Neuronal stem cell (in vitro differentiated cells): ENCODE data around the gene NHLH2.

Experiments used
- DNase-seq: peaks from one replicate; pipeline ENCODE4 v3.0.0-alpha.2; 2013; ENCODE audit warnings: low spot score
- H2AFZ ChIP-seq: one replicate; pipeline ENCODE4 v1.6.1; 2013; ENCODE audit warnings: mild to moderate bottlenecking, low read length, inconsistent platforms
- H2AK5ac ChIP-seq: 2 replicates; pipeline ENCODE4 v1.6.1; 2013; ENCODE audit warnings: low read depth, mild to moderate bottlenecking, inconsistent platforms, low read length, moderate library complexity, mixed read lengths
- H2BK120ac ChIP-seq: 2 replicates; pipeline ENCODE4 v1.6.1; 2013; ENCODE audit warnings: low read depth, mild to moderate bottlenecking, inconsistent platforms, low read length, moderate library complexity, mixed read lengths
- H2BK12ac ChIP-seq: one replicate; pipeline ENCODE4 v1.6.1; 2013; ENCODE audit warnings: low read length, inconsistent platforms
- H2BK15ac ChIP-seq: 2 replicates; pipeline ENCODE4 v1.6.1; 2013; ENCODE audit warnings: mild to moderate bottlenecking, low read length, inconsistent platforms, mixed read lengths
- H2BK5ac ChIP-seq: one replicate; pipeline ENCODE4 v1.6.1; 2013; ENCODE audit warnings: inconsistent platforms, mild to moderate bottlenecking, low read length, moderate library complexity
- H3K14ac ChIP-seq: one replicate; pipeline ENCODE4 v1.6.1; 2013; ENCODE audit warnings: low read length, inconsistent platforms
- H3K18ac ChIP-seq: 2 replicates; pipeline ENCODE4 v1.6.1; 2013; ENCODE audit warnings: low read length, inconsistent platforms
- H3K23ac ChIP-seq: 2 replicates; pipeline ENCODE4 v1.6.1; 2013; ENCODE audit warnings: low read depth, mild to moderate bottlenecking, mixed read lengths, low read length, inconsistent platforms; ENCODE audit not compliant: poor library complexity
- H3K27ac ChIP-seq: replicated peaks from 3 replicates; pipeline ENCODE4 v1.5.1; 2013; ENCODE audit warnings: low read length, inconsistent platforms
- H3K27me3 ChIP-seq, 3 experiments: 2 replicates each; pipeline ENCODE4 v1.6.1; 2013; ENCODE audit warnings: low read length in 3 of 3, mild to moderate bottlenecking in 2 of 3, inconsistent platforms in 1 of 3, low read depth in 1 of 3, mixed read lengths in 1 of 3, moderate library complexity in 1 of 3; ENCODE audit not compliant: control insufficient read depth in 3 of 3, insufficient read depth in 3 of 3
- H3K36me3 ChIP-seq, 2 donors: replicated peaks in 1 of 2; 2 replicates each; pipeline ENCODE4 v1.6.1; 2013; ENCODE audit warnings: low read length in 2 of 2; ENCODE audit not compliant: control insufficient read depth in 2 of 2, insufficient read depth in 2 of 2
- H3K4ac ChIP-seq: 2 replicates; pipeline ENCODE4 v1.6.1; 2013; ENCODE audit warnings: inconsistent platforms, mild to moderate bottlenecking, low read length, moderate library complexity
- H3K4me1 ChIP-seq, 2 donors: 1 replicate in 1 of 2; 2 replicates in 1 of 2; pipeline ENCODE4 v1.6.1; 2013; ENCODE audit warnings: low read length in 2 of 2, low read depth in 1 of 2; ENCODE audit not compliant: control insufficient read depth in 2 of 2, insufficient read depth in 1 of 2
- H3K4me2 ChIP-seq: one replicate; pipeline ENCODE4 v1.6.1; 2013; ENCODE audit warnings: mild to moderate bottlenecking, low read length, inconsistent platforms; ENCODE audit not compliant: insufficient read depth, poor library complexity, severe bottlenecking
- H3K4me3 ChIP-seq, 2 donors: 2 replicates each; pipeline ENCODE4 v1.5.1; 2013; ENCODE audit warnings: low read length in 2 of 2, mild to moderate bottlenecking in 2 of 2, inconsistent platforms in 1 of 2, moderate library complexity in 1 of 2
- H3K79me1 ChIP-seq: one replicate; pipeline ENCODE4 v1.6.1; 2013; ENCODE audit warnings: low read depth, mild to moderate bottlenecking, inconsistent platforms, low read length, moderate library complexity
- H3K9ac ChIP-seq: one replicate; pipeline ENCODE4 v1.6.1; 2013; ENCODE audit warnings: mild to moderate bottlenecking, low read depth, low read length, inconsistent platforms; ENCODE audit not compliant: poor library complexity
- H3K9me3 ChIP-seq, 2 donors: replicated peaks in 1 of 2; 2 replicates each; pipeline versions ENCODE3 to v1.6.1; 2013; ENCODE audit warnings: low read length in 2 of 2, mild to moderate bottlenecking in 2 of 2, inconsistent platforms in 1 of 2, low read depth in 1 of 2, mixed read lengths in 1 of 2, moderate library complexity in 1 of 2; ENCODE audit not compliant: control insufficient read depth in 2 of 2, insufficient read depth in 1 of 2
- H4K8ac ChIP-seq: one replicate; pipeline ENCODE4 v1.6.1; 2013; ENCODE audit warnings: low read depth, mild to moderate bottlenecking, inconsistent platforms, low read length, moderate library complexity
- H4K91ac ChIP-seq: one replicate; pipeline ENCODE4 v1.6.1; 2013; ENCODE audit warnings: low read length, low read depth, mild to moderate bottlenecking, inconsistent platforms; ENCODE audit not compliant: poor library complexity
- WGBS, 2 donors: extraction: QIAGEN DNeasy Blood & Tissue Kit; methylation state at CpG; one replicate each; pipeline ENCODE4 v1.1.7; 2013; ENCODE audit warnings: missing lambda C conversion rate in 2 of 2, mixed read lengths in 1 of 2; ENCODE audit not compliant: insufficient read length in 2 of 2, insufficient replicate concordance in 1 of 2; ENCODE audit errors: extremely low coverage in 2 of 2; 5-methylcytosine and 5-hydroxymethylcytosine counted together

The NHLH2 gene

DNA sequence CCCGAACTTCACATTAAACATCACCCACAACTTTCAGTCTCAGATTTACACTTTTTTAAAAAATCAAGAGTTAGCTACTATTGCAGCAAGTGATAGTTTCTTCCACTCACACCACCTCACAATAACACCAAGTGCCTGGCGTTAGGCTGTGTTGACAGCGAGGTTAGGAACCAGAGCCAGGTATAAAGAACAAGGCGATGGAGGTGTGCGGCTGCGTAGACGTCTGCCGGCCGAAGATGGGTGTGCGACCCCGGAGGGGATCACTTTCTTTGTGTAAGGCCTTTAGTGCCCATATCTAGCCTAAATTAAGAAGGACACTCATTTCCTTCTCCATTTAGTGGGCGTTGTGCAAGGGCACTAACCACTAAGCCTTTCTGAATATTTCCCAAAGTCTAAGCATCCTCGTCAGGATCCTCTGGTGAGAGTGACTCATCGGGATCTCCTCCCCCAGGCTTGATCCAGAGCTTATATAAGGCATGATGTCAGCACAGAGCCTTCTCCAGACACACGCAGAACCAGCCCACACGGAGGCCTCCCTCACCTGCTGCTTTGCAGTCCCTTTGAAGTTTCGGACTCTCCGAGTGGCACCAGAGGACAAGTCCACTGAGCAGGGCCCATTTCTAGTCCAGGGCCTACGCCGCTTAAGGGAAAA is 11.8 kb downstream of the NHLH2 start:
- H2BK120ac ChIP-seq, result no peak overlapping the region
- no peak overlapping the region for H4K8ac ChIP-seq
- no peak overlapping the region for H3K23ac ChIP-seq
- no peak overlapping the region for H4K91ac ChIP-seq
- H3K14ac ChIP-seq, result no peak overlapping the region
- no peak for DNase-seq
- H3K27ac ChIP-seq, result no peak overlapping the region
- peak overlapping the region; percentile 39 for H3K9ac ChIP-seq
- H2BK12ac ChIP-seq, result no peak overlapping the region
- peak overlapping the region; percentile 50 for H3K4me2 ChIP-seq
- no peak overlapping the region for H2BK15ac ChIP-seq
- H3K4me3 ChIP-seq, result peak overlapping the region in 1 of 2 donors; percentile 31
- H3K9me3 ChIP-seq, result no peaks in the 10 kb centered on the region
- H3K18ac ChIP-seq, result no peak overlapping the region
- no peak overlapping the region for H3K4ac ChIP-seq
- no peak overlapping the region for H2BK5ac ChIP-seq
- peaks cover 0 to 25% (median 3%) of the 10 kb centered on the region in 3 experiments for H3K27me3 ChIP-seq
- no peaks in the 10 kb centered on the region for H3K79me1 ChIP-seq
- peaks cover 0 to 7% of the 10 kb centered on the region in 2 donors for H3K4me1 ChIP-seq
- no CpG with 5 or more reads among the region's 20 CpGs for WGBS, 2 donors
- no peak overlapping the region for H2AFZ ChIP-seq
- H2AK5ac ChIP-seq, result no peak overlapping the region
- no peaks in the 10 kb centered on the region for H3K36me3 ChIP-seq

DNA sequence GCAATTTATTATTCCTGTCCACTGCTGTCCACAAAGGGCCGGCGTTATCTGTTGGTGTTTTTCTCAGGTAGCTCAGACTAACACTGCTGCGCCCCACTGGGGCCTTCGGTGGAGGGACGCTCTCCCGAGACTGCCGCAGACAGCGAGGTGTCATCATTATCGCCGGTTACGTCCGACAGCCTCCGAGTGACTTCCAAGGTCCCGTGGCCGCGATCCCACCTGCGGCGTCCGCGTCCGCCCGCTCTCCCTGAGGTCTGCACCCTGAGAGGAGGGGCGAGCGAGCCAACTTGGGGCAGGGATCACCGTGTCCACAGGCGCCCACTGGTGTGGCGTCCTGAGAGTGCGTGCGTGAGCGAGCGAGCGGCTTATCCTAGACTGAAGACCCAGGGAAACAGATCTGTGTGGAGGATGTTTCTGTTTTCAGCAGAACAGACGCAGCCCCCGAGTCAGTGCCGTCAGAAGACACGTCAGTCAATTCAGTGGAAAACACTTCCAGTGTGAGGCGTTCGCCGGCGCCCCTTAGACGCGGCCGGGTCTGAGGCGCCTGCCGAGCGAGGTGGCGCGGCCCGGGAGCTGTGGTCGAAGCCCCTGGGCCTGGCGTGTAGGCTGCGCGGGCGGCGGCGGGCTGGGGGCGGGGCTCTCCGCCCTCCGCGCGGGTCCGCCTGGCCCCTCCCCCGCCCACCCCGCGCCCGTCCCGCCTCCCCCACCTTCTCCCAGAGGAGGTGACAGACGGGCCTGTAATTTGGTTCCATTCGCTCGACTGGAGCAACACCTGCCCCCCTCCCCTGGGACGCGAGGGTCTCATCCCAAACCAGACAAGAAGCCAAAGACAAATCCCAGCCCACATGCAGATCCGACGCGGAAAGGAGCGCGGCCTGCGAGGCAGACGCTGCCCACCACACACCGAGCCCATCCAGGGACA is 12.6 kb downstream of the NHLH2 start:
- Histone ChIP-seq H3K23ac (peak overlapping the region; percentile 45), H3K36me3 (no peaks in the 10 kb centered on the region), H2BK15ac (peak overlapping the region; percentile 82), H3K27ac (no peak overlapping the region), H3K4me3 (peak overlapping the region in 1 of 2 donors; percentile 83), H2BK120ac (no peak overlapping the region), H3K14ac (peak overlapping the region; percentile 90), H3K4me2 (peak overlapping the region; percentile 98), H3K79me1 (no peaks in the 10 kb centered on the region), H4K91ac (no peak overlapping the region), H3K4me1 (peaks cover 0 to 7% of the 10 kb centered on the region in 2 donors), H2AK5ac (no peak overlapping the region), H2BK5ac (peak overlapping the region; percentile 56), H3K9ac (peak overlapping the region; percentile 87), H3K18ac (peak overlapping the region; percentile 90), H3K9me3 (no peaks in the 10 kb centered on the region), H3K27me3 (peaks cover 0 to 20% (median 3%) of the 10 kb centered on the region in 3 experiments), H2BK12ac (no peak overlapping the region), H4K8ac (no peak overlapping the region), H3K4ac (no peak overlapping the region), H2AFZ (peak overlapping the region; percentile 71)
- DNase-seq, result no peak
- WGBS, 2 donors, result no CpG with 5 or more reads among the region's 80 CpGs

DNA sequence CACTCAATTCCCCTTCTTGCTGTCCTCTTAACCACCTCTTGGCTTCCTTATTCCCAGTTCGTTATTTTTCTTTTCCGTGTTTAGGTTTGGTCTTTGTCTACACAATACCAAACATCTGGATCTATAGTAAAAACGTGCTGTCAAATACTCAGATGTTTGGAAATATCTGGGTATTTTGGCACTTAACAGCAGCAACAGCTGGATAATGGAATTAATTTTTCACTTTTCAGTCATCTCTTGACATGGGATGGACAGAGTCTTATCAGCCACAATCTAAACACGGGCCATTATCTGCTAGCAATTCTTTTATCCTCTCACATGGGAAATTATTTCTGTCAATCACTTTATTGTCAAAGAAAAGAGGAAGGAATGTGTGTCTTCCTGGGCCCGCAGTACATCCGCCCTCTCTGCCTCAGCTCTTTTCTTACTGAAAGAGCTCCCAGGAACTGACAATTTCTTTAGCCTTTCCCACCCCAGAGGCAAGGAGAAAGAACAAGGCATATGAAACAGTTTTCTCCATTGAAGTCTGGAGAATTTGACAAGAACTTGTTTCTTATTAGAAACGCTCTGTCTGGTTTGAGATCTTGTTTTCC is 13.4 kb downstream of the NHLH2 start:
- H3K18ac ChIP-seq, result no peak overlapping the region
- no peak overlapping the region for H2BK15ac ChIP-seq
- H2BK5ac ChIP-seq, result no peak overlapping the region
- no peaks in the 10 kb centered on the region for H3K79me1 ChIP-seq
- peaks cover 0 to 7% of the 10 kb centered on the region in 2 donors for H3K4me1 ChIP-seq
- no peak for DNase-seq
- no peak overlapping the region for H3K23ac ChIP-seq
- H2BK120ac ChIP-seq, result no peak overlapping the region
- H3K4ac ChIP-seq, result no peak overlapping the region
- no peak overlapping the region for H3K9ac ChIP-seq
- H2BK12ac ChIP-seq, result no peak overlapping the region
- no peak overlapping the region for H3K14ac ChIP-seq
- no peak overlapping the region for H3K4me2 ChIP-seq
- no CpG with 5 or more reads among the region's 7 CpGs for WGBS, 2 donors
- H2AK5ac ChIP-seq, result no peak overlapping the region
- no peak overlapping the region for H3K27ac ChIP-seq
- H3K9me3 ChIP-seq, result no peaks in the 10 kb centered on the region
- no peak overlapping the region for H4K8ac ChIP-seq
- H3K36me3 ChIP-seq, result no peaks in the 10 kb centered on the region
- no peak overlapping the region for H4K91ac ChIP-seq
- no peak overlapping the region for H3K4me3 ChIP-seq
- H3K27me3 ChIP-seq, result peaks cover 0 to 20% (median 3%) of the 10 kb centered on the region in 3 experiments
- peak overlapping the region; percentile 71 for H2AFZ ChIP-seq

DNA sequence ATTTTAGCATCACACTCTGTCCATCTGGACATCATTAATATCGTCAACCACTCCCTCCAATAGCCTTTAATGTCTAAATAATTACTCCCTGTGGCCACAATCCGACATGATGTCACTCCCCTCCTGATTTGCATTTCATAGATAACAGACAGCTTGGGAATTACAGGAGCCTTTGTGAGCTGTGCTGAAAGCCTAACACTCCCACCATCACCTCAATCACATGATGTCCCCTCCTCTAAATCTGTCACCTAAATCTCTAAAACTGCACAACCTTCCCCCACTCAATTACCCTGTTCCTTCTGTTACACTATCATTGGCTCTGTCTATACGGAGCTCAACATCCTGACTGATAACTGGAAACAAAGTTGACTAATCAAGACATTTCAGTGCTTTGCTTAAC is 14.3 kb downstream of the NHLH2 start:
- no peak overlapping the region for H2AK5ac ChIP-seq
- H2BK5ac ChIP-seq, result no peak overlapping the region
- H3K4me3 ChIP-seq, result no peak overlapping the region
- no peak overlapping the region for H4K91ac ChIP-seq
- no peak overlapping the region for H3K4ac ChIP-seq
- no peak overlapping the region for H2BK12ac ChIP-seq
- H3K79me1 ChIP-seq, result no peaks in the 10 kb centered on the region
- H3K27ac ChIP-seq, result no peak overlapping the region
- H2BK15ac ChIP-seq, result no peak overlapping the region
- no peak overlapping the region for H4K8ac ChIP-seq
- no peak overlapping the region for H3K18ac ChIP-seq
- WGBS, 2 donors, result no CpG with 5 or more reads among the region's 3 CpGs
- H3K23ac ChIP-seq, result no peak overlapping the region
- no peak overlapping the region for H3K14ac ChIP-seq
- H3K4me1 ChIP-seq, result peaks cover 0 to 7% of the 10 kb centered on the region in 2 donors
- H3K4me2 ChIP-seq, result no peak overlapping the region
- H2AFZ ChIP-seq, result no peak overlapping the region
- H3K36me3 ChIP-seq, result no peaks in the 10 kb centered on the region
- H2BK120ac ChIP-seq, result no peak overlapping the region
- DNase-seq, result no peak
- H3K27me3 ChIP-seq, result peaks cover 0 to 20% (median 3%) of the 10 kb centered on the region in 3 experiments
- no peak overlapping the region for H3K9ac ChIP-seq
- no peaks in the 10 kb centered on the region for H3K9me3 ChIP-seq
